Tibial artery (tissue), 4 donors: ENCODE results near the gene AKR1C3.

ENCODE experiments used
- DNase-seq, 2 donors: peaks; one replicate each; pipeline ENCODE4 v3.0.0-alpha.2; 2019
- H3K27ac ChIP-seq, 2 donors: fragments of 200-600 bp; sonication (generic) in 1 of 2; 1 replicate in 1 of 2; 2 replicates in 1 of 2; pipeline ENCODE4 v1.5.1; 2018 to 2019; ENCODE audit warnings: mild to moderate bottlenecking in 1 of 2
- H3K27me3 ChIP-seq, 2 donors: fragments of 200-600 bp; sonication (generic) in 1 of 2; one replicate each; pipeline versions ENCODE4 v1.5.1 to v1.6.0; 2016 to 2019
- H3K36me3 ChIP-seq, 3 donors: fragments of 200-600 bp; sonication (generic) in 2 of 3; one replicate each; pipeline ENCODE4 v1.5.1; 2016 to 2019; ENCODE audit warnings: mild to moderate bottlenecking in 2 of 3
- H3K4me1 ChIP-seq, 4 donors: fragments of 200-600 bp; sonication (generic) in 2 of 4; 1 replicate in 3 of 4; 2 replicates in 1 of 4; pipeline ENCODE4 v1.5.1; 2016 to 2019
- H3K4me3 ChIP-seq, 2 donors: fragments of 200-600 bp; sonication (generic) in 1 of 2; 1 replicate in 1 of 2; 2 replicates in 1 of 2; pipeline ENCODE4 v1.5.1; 2018 to 2019; ENCODE audit warnings: mild to moderate bottlenecking in 2 of 2
- H3K9me3 ChIP-seq, 3 donors: fragments of 200-600 bp; sonication (generic) in 1 of 3; one replicate each; pipeline ENCODE4 v1.5.1; 2016 to 2019
- intact Hi-C: fragments of 100-400 bp; cut with DNase I; formaldehyde crosslinking; loops from one replicate; pipeline ENCODE4 v1.15.0; 2023; ENCODE audit warnings: low total_unique reads
- TF ChIP-seq, protein P1 (sequence below), 2 experiments: fragments of 200-600 bp in 1 of 2; fragments of 450-650 bp in 1 of 2; IDR thresholded peaks; one replicate each; pipeline ENCODE4 v1.5.1; 2017 to 2019; ENCODE audit warnings: antibody characterized with exemption in 2 of 2, mild to moderate bottlenecking in 1 of 2, moderate library complexity in 1 of 2

AKR1C3 gene

GRCh38 chr10:5088703-5089261 is 5.4 kb upstream of the AKR1C3 start:
- peaks cover 0 to 18% (median 0%) of the 10 kb centered on the region in 3 donors for H3K9me3 ChIP-seq
- intact Hi-C loops, result no loop called here
- TF ChIP-seq, protein P1, sequence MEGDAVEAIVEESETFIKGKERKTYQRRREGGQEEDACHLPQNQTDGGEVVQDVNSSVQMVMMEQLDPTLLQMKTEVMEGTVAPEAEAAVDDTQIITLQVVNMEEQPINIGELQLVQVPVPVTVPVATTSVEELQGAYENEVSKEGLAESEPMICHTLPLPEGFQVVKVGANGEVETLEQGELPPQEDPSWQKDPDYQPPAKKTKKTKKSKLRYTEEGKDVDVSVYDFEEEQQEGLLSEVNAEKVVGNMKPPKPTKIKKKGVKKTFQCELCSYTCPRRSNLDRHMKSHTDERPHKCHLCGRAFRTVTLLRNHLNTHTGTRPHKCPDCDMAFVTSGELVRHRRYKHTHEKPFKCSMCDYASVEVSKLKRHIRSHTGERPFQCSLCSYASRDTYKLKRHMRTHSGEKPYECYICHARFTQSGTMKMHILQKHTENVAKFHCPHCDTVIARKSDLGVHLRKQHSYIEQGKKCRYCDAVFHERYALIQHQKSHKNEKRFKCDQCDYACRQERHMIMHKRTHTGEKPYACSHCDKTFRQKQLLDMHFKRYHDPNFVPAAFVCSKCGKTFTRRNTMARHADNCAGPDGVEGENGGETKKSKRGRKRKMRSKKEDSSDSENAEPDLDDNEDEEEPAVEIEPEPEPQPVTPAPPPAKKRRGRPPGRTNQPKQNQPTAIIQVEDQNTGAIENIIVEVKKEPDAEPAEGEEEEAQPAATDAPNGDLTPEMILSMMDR (IDR thresholded peaks at IDR 0.05), result no peak
- H3K27ac ChIP-seq, result no peak overlapping the region
- H3K4me1 ChIP-seq, result no peaks in the 10 kb centered on the region
- H3K36me3 ChIP-seq, result no peaks in the 10 kb centered on the region
- no peaks in the 10 kb centered on the region for H3K27me3 ChIP-seq
- no peak overlapping the region for H3K4me3 ChIP-seq
- no peak for DNase-seq

GRCh38 chr10:5089865-5090264 is 4.3 kb upstream of the AKR1C3 start:
- DNase-seq, result no peak
- TF ChIP-seq, protein P1 (IDR thresholded peaks at IDR 0.05), result no peak
- Histone ChIP-seq H3K9me3 (peaks cover 0 to 18% (median 0%) of the 10 kb centered on the region in 3 donors), H3K27me3 (no peaks in the 10 kb centered on the region), H3K27ac (no peak overlapping the region), H3K4me3 (no peak overlapping the region), H3K36me3 (no peaks in the 10 kb centered on the region), H3K4me1 (no peaks in the 10 kb centered on the region)
- intact Hi-C loops, result no loop called here

- Histone ChIP-seq H3K27ac (no peak overlapping the region), H3K9me3 (peaks cover 0 to 18% (median 0%) of the 10 kb centered on the region in 3 donors), H3K4me1 (no peaks in the 10 kb centered on the region), H3K36me3 (no peaks in the 10 kb centered on the region), H3K27me3 (no peaks in the 10 kb centered on the region), H3K4me3 (no peak overlapping the region)
- DNase-seq, result no peak
- TF ChIP-seq, protein P1 (IDR thresholded peaks at IDR 0.05), result no peak
- intact Hi-C loops, result no loop called here
Observed at GRCh38 chr10:5090551-5090950, 3.7 kb upstream of the AKR1C3 start.

- H3K36me3 ChIP-seq, result no peaks in the 10 kb centered on the region
- DNase-seq, result no peak
- intact Hi-C loops, result no loop called here
- H3K27me3 ChIP-seq, result no peaks in the 10 kb centered on the region
- H3K27ac ChIP-seq, result no peak overlapping the region
- H3K4me1 ChIP-seq, result no peaks in the 10 kb centered on the region
- H3K9me3 ChIP-seq, result peaks cover 0 to 18% (median 0%) of the 10 kb centered on the region in 3 donors
- TF ChIP-seq, protein P1 (IDR thresholded peaks at IDR 0.05), result no peak
- no peak overlapping the region for H3K4me3 ChIP-seq
Observed at GRCh38 chr10:5091196-5091595, 3.0 kb upstream of the AKR1C3 start.

DNA sequence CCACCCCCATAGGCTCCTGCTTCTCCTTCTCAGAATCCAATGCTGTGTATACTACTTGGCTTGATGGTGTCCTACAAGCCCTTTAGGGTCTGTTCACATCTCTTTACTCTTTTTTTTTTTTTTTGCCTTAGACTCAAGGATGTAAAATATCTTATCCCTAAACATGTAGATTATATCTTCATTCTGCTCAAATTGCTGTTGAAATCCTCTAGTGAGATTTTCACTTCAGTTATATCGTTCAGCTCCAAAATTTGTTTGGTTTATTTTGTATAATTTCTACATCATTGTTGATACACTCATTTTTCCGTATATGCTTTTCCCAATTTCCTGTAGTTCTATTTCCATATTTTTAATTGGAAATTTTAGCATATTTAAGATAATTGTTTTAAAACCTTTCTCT is 1.8 kb upstream of the AKR1C3 start:
- no peaks in the 10 kb centered on the region for H3K36me3 ChIP-seq
- TF ChIP-seq, protein P1 (IDR thresholded peaks at IDR 0.05), result no peak
- DNase-seq, result no peak
- intact Hi-C loops, result no loop called here
- H3K4me1 ChIP-seq, result no peaks in the 10 kb centered on the region
- no peaks in the 10 kb centered on the region for H3K27me3 ChIP-seq
- peaks cover 0 to 18% (median 0%) of the 10 kb centered on the region in 3 donors for H3K9me3 ChIP-seq
- no peak overlapping the region for H3K27ac ChIP-seq
- no peak overlapping the region for H3K4me3 ChIP-seq
